GM19438 (cell line): Measurements from ENCODE around the gene HIPK2.

Experiments
- ATAC-seq: cut with Tn5 transposase; IDR thresholded peaks from one replicate; pipeline ENCODE4 v1.9.1; 2021; ENCODE audit warnings: low read depth; ENCODE audit not compliant: unreplicated experiment

HIPK2 gene

DNA sequence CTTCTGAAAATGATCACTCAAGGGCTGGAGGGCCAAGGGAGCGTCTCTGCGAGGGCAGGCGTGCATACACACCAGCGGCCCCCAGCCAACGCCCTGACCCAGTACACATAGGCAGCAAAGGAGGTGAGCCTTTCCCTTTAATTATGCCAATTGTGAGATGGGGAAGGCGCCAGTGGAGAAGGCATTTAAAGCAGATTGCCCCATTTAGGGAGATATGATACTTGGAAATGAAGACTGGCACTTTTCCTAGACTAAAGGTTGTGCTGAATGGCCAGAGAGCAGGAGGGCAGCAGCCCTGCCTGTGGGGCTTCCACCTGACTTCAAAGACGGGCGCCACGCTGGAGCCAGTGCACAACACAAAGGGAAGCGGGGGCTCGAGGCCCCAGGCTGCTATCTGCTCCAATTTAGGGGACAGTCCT, 24.1 kb downstream of the HIPK2 start:
- ATAC-seq, result no peak

DNA sequence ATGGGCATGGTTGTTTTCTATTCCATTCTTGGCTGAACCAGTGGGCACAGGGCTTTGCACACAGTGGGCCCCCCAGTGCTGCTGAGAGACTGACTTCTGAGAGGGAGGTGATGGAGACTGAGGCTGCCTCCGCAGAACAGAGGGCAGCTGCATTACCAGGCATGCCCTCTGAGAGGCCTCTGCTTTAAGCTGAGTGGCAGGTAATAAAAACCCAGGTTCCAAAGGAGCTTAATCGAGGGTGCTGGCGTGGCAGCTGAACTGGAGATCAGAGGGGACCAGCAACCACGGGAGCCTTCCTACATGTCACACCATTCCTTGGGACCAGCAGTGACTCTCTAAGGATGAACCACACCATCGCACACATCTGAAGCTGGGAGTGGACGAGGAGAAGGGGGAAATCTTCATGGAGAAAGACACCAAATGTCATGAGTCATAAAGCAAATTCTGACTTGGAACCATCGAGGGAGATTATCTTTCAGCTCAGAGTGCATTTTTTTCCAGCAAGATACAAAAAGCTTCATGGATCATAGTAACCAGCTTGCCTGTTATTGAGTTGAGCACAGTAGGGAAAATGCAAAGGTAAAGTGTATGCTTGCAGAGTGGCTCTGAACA, 24.6 kb downstream of the HIPK2 start:
- no peak for ATAC-seq

DNA sequence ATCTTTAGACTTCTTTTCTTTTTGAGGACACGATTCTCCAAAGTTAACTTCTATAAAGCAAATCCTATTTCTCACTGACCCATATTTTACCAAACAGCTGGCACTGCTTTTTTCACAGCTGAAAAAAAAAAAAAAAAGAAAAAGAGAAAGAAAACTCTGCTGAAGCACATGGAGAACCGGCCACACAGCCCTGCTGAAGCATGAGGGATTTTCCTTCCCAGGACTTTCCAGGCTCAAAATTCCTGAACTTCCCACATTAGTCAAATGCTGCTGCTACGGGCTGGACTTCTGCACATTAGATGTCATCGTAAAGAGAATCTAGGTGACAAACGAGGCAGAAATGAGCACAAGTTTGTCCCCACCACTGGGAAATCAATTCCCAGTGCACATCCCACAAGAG, 25.2 kb downstream of the HIPK2 start:
- ATAC-seq, result no peak

DNA sequence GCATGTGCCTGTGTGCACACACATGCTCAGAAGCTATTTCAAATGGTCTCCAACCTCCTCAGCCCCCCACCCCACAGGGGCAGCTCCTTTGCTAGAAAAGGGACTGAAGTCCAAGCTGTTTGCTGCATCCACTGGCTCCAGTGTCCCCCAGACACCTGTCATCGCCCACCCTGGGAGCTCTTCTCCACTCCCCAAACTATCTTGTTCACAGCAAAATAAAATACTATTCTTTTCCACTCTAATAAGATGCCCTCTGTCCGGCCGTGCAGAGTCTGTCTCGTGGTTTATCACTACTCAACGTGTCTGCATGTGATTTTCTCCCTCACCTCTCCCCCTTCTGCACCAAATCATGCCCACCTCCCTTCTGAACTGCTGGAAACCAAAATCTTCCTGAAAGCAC, 25.6 kb downstream of the HIPK2 start:
- ATAC-seq, result no peak

DNA sequence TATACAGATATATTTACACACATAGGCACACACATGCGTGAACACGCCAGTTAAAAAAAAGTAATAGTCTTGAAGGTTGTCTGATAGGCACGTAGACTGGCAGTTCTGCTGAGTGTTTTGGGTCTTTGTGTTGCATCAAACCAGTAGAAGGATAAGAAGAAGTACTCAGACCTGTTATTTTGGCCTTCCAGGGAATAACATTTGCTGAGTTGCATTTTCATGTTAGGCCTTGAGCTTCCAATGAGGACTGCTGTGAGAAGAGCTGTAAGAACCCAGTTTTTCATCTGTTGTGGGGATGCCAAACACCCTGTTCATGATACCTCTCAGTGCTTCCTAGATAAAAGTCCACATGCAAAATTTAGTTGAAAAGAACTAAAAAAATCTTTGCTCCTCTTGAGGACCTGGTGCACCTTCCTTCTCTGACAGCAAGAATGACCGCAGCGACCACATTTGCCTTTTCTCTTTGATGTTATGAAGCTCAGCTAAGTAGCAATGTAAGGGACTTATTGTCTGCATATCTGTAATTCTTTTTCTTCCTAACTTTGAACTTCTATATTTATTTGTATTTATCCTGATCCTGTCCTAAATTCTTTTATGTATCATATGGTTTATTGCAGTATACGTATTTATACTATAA, 27.2 kb downstream of the HIPK2 start:
- ATAC-seq, result no peak

DNA sequence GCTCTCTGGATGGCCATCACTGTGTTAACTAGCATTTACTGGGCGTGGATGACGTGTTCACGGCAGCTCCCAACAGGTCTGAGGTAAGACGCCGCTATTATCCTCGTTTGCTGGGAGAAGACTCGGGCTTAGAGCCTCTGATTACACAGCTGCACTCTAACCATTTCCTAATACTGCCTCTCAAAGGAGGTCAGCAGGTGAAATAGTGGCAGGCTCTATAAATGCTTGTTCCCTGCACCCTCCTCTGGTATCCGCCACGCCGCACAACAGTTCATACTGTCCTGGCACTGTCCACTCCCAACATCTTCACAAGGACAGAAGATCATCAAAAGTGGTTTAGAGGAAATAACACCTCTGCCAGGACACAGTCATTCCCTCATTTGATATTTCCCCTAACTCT, 28.3 kb downstream of the HIPK2 start:
- no peak for ATAC-seq

DNA sequence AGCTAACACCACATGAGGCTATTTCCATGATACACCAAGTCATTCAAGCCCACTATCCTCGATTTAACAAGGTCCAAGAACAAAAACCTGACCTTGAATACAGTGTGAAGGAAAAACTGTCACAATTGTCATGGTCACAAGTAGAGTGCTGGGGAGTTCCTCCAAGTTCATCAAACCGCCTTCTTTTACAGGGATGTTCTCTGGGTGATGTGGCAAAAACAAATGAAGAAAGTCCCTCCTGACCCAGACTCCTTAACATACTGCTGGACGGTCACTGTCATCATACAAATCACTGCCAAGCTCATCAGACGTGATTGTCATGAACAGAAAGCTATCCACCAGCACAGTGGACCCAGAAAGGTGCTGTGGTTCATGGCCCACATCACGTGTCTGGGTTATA, 28.9 kb downstream of the HIPK2 start:
- ATAC-seq, result no peak

DNA sequence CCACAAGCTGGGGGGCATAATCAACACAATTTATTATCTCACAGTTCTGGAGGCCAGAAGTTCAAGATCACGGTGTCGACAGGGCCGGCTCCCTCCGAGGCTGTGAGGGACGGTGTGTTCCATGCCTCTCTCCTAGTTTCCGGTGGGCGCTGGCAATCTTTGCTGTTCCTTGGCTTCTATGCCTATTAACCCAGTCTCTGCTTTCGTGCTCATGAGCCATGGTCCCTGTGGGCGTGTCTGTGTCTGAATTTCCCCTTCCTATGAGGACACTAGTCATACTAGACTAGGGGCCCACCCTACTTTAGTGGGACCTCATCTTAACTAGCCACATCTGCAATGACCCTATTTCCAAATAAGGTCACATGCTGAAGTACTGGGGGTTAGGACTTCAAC, 29.4 kb downstream of the HIPK2 start:
- no peak for ATAC-seq

DNA sequence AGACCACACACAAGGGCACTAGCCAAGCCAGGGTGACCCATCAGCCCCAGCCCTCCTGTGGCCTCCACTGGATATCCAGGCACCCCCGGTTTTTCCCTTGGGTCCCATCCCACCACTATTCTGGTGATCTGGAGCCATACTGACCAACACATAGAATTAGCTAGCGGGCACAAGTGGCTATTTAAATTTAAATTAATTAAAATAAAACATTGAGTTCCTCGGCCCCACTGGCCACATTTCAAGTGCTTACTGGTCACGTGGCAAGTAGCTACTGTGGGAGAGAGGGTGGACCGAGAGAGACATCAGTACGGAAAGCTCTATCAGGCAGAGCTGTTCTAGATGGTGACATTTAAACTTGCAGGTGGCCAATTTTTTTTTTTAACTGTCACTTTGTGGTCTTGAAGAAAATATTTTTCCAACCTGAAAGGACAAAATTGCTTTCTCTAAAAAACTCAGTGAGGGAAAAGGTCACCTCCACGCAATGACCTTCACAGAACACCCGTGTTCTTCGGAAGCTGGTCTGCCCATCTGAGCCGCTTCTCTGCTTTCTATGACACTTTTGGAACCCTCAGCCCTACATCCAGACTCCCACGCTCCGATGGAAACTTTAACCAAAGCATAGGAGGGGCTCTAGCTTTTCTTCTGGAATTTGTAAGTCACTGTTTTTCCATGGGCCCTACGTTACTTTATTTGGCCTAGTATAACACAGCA, 30.0 kb downstream of the HIPK2 start:
- ATAC-seq, result no peak

DNA sequence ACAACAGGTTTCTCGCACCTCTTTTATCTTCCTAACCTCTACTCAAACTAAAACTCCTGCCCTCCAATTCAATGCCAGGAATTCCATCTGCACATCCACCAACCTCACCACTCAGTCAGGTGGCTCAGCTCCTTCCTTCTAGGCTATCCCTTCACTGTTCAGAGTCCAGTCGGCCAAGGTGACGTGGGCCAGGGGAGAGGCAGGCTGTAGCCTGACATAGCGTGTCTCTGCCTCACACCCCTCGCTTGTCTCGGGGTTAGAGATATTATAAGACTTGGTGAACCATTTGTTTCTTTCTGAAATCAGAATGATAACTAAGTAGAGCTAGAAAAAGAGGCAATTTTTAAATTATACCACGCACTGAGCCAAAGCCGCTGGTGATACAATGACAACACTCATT, 31.1 kb downstream of the HIPK2 start:
- ATAC-seq, result no peak

DNA sequence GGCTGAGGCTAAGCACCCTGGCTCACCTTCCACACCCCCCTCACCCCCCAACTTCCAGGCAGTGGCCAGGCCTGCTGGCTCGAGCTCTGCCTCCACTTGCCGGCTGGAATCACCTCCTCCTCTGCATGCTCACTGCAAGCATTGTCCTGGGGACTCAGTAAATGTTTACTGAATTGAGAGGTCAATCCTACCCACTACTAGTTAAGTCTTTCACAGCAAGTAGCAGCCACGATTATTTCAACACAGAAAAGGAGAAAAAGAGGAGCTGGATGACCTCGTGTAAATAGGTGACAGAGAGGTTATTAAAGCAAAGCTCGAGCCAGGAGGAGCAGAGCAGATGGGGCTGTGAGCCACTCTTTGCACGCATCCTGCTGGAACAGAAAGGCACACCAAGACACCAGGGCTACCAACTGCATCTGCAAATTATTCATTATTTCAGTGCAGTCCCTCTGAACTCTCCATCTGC, 32.1 kb downstream of the HIPK2 start:
- no peak for ATAC-seq

DNA sequence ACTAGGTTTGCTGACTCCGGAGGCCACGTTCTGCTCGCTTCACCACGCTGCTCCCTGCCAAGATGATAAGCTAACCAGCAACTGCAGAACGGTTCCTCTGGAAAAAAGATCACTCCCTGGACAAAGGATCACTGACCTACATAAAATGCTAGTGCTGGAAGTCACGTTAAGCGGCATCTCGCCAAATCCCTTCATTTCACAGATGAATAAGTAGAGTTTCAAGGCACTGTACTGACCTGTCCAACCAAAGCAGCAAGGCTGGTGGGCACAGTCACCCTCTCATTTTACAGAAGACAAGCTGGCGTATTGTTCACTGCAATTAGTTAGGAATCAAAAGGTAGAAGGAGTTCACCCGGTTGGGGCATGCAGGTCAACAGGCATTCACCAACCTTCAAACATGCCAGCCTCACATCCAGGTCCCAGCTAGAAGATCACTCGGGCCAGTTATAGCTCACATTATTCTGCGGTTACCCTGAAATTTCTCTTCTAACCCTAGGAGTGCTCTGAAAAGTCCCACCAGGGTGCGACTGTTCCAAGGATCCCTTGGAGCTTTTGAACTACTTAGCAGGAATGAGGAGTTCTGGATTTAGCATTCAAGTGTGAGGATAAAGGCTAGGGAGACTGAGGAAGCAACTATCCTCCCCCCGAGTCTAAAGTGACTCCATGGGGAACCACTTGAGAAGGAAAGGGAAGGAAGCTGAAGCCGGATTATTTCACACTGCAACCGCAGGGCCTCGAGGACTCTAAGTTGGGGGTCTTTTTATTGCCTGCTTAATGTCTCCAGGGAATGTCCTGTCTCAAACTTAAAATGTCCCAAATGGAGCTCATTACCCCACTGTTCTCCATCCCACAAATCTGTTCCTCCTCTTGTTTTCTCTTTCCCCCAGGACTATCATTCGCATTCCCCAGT, 32.8 kb downstream of the HIPK2 start:
- no peak for ATAC-seq

DNA sequence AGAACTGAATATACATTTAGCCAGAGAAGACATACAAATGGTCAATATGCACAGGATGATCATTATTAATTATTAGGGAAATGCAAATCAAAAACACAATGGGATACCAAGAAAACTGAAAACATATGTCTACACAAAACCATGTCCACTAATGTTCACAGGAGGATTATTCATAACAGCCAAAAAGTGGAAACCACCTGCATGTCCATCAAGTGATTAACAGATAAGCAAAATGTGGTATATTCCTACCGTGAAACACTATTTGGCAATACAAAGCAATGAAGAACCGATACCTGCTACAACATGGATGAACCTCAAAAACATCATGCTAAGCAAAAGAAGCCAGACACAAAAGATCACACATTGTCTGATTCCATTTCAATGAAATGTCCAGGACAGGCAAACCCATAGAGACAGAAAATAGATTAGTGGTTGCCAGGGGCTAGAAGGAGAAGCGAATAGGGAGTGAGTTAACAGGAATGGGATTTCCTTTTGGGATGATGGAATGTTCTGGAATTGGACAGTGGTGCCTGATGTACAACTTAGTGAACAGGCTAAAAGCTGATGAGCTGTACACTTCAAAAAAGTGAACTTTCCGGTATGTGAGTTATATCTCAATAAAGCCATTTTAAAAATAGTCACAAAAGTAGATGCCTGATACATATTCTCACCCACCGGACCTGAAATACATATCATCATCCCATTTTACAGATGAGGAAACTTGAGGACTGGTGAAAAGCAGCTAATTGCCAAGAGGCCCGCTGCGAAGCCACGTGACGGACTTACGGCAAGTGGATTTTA, 33.6 kb downstream of the HIPK2 start:
- ATAC-seq, result no peak

DNA sequence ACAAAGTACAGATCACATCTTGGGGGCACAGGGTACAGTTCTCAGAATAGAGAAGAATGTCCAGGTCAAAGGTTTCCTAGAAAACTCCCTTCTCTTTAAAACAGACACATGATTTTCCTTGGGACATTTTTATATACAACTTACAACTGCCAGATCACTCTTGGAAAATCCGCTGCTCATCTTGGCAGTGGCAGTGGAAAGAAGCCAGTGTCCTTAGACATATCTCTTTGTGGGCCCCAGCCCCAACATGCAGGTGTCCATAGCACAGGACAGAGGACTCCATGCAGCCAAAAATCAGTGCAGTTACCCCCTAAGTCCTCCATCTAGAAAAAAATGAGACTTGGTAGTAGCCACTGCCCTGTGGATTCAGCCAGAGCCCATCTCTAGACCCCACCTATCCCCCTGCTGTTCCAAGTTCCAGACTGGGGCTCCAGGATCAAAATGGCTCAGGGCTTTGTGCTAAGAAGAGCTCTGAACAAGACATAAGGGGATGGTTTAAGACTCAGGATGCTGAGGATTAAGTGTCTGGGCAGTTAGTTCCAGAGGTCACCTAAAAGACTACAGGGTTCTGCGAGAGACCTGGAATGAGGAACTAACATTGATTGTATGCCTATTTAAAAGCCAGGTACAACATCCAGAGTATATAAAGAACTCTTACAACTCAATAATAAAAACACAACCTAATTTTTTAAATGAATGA, 34.4 kb downstream of the HIPK2 start:
- ATAC-seq, result no peak

DNA sequence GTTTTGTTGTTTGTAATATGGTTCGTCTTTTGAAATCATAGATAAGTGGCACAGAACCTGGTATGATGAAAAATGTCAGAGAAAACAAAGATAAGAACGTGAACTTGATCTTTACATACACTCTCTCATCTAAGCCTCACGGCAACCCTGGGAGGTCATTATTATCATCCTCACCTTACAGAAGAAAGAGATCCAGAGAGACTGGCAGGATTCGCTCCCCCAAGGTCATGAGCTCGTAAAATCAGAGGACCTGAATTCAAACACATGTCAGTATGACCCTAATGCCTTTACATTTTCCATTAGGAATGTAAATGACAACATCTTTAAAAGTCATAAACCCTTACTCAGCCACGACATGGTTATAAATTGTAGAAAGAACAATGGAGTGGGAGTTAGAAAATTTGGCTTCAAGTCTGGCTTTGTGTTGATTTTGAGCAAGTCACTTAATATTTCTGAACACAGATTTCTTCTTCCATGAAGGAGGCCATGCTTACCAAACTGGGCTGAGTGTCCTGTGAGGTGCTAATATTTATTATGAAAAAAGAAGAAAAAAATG, 35.9 kb downstream of the HIPK2 start:
- ATAC-seq, result no peak

DNA sequence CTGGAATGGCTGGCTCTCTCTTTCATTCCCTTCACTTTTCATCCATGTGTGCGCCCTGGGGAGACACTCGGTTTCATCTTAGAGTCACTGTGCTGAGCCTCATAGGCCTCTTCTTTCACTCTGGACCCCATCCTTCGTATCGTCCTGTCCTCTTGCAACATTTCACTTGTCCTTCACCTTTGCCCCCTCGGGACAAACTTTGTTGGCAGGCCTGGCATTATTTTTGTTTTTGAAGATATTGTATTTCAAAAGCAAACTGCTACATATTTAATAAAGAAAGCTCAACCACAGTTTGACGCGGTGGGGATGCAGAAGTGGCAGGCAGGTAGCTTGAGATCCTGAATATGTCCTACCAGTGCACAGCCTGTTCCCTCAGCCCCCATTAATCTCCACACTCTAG, 36.6 kb downstream of the HIPK2 start:
- ATAC-seq, result no peak

DNA sequence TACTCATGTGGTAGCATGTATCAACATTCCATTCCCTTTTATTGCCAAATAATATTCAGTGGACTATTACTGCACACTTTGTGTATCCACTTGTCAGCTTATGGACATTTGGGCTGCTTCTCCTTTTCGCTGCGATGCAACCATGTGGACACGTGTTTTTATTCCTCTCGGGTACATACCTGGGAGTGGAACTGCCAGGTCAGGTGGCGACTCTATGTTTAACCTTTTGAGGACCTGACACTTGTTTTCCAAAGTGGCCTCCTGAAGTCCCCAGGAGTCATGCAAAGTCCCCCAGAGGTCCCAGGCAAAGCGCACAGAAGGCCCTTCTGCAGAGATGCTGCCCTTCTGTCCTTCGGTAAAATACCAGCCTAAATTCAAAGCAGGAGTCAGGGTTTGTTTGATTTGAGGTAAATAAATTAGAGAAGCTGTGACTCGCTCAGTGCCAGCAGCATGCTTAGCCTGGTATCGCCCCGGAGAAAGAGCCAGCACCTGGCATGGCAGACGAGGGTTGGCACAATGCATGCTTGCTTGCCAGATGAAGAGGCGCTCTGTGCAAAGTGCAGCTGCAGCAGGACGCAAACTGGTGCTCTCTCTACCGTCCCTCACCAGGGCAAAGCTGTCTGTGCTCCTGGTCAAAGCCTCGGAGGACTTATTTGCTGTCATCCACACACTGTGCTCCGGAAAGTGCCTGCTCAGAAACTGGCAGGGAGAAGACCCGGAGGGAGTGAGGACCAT, 37.8 kb downstream of the HIPK2 start:
- no peak for ATAC-seq

DNA sequence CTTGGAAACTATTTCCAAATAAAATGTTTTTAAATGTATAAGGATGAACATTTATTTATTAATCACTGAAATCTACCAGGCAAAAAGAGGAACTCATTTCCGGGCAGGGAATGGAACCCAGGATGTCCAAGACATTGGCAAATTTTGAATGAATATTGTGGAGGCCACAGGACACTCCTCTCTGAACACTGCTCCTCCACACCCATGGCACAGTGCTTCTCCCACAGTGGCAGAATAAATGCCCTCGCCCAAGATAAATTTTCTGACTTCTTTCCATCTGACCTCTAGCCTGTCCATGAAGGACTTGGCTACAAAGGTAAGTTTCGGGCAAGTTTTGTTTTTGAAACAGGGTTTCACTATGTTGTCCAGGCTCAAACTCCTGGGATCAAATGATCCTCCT, 39.0 kb downstream of the HIPK2 start:
- ATAC-seq, result no peak

DNA sequence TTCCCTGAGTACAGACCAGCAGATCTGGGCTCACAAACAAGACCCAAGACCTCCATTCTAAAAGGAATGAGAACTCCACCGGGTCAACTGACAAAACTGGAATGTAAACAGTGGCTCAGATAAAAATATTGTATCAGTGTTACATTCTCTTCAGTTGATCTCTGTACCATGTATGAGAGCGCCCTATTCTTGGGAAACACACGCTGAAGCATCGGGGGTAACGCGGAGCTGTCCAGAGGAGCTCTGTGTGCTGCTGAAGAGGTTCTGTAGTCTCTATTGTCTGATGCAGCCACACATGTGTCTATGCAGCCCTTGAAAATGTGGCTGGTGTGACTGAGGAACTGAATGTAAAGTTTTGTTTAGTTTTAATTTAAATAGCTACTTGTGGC, 39.7 kb downstream of the HIPK2 start:
- ATAC-seq, result no peak
